ENCODE measurements around the gene SCNN1A. TPM values are rescaled to one million over a fixed set of nuclear protein-coding genes. Genes with fewer than 3 reads are reported as not detected.

Gene SCNN1A
- total RNA-seq, 1 experiment from 2014 or later: 111 TPM

DNA sequence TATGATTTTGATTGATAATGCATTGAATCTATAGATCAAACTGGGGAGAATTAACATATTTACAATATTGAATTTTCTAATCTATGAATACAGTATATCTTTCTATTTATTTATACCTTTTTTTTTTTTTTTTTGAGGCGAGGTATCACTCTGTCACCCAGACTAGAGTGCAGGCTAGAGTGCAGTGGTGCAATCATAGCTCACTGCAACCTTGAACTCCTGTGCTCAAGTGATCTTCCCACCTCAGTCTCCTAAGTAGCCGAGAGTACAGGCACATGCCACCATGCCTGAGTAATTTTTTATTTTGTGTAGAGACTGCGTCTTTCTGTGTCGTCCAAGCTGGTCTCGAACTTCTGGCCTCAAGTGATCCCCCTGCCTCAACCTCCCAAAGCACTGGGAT lies 29.0 kb upstream of the SCNN1A start:
- H3K9ac ChIP-seq (ENCODE audit: extremely low read depth, insufficient read length, low read length): no peak overlapping the region

More for the DNA sequence above, 29.0 kb upstream of the SCNN1A start:
- no peaks in the 10 kb centered on the region for H3K23me2 ChIP-seq (ENCODE audit: insufficient read length, low read depth, low read length, poor library complexity, severe bottlenecking)
- H3T11ph ChIP-seq (ENCODE audit: low read length): no peak overlapping the region
- no peak overlapping the region for H3K56ac ChIP-seq (ENCODE audit: insufficient read length, low read depth, low read length)
- H3K27me3 ChIP-seq (ENCODE audit: insufficient read depth, low read length): no peaks in the 10 kb centered on the region
- no peak overlapping the region for H3K23ac ChIP-seq (ENCODE audit: insufficient read length, low read depth, low read length)
- H2AFZ ChIP-seq (ENCODE audit: low read length): no peak overlapping the region
- no peak overlapping the region for H4K8ac ChIP-seq (replicated peaks; ENCODE audit: insufficient read length, low read depth, low read length)
- no peak overlapping the region for H2BK15ac ChIP-seq (ENCODE audit: low read depth, low read length)
- no peak overlapping the region for H3K14ac ChIP-seq (ENCODE audit: insufficient read depth, low read length)
- H2BK5ac ChIP-seq (ENCODE audit: insufficient read length, low read length): no peak overlapping the region
- H4K20me1 ChIP-seq (ENCODE audit: control insufficient read depth, insufficient read depth, insufficient read length): no peaks in the 10 kb centered on the region
- H3K4me1 ChIP-seq (ENCODE audit: insufficient read depth, low read length): no peaks in the 10 kb centered on the region
- Mint-ChIP-seq H3K36me3 (ENCODE audit: insufficient read depth in 1 of 3, low read depth in 3 of 3) (no peaks in the 10 kb centered on the region), H3K27ac (no peak overlapping the region), H3K27me3 (ENCODE audit: low read depth) (no peaks in the 10 kb centered on the region), H3K9me3 (no peaks in the 10 kb centered on the region; a peak in 1 of 5 replicates), H3K4me1 (peaks cover 0 to 5% of the 10 kb centered on the region in 2 experiments; a peak in 1 of 4 replicates), H3K4me3 (no peak overlapping the region)
- no peak overlapping the region for H3K27ac ChIP-seq (ENCODE audit: insufficient read length, low read depth, low read length)
- no peak overlapping the region for H4K5ac ChIP-seq (ENCODE audit: insufficient read length, low read depth, low read length)
- no peaks in the 10 kb centered on the region for H3K9me3 ChIP-seq (ENCODE audit: control insufficient read depth, low read depth, low read length)
- H3K79me1 ChIP-seq (ENCODE audit: insufficient read depth, low read depth, low read length, poor library complexity, severe bottlenecking): no peaks in the 10 kb centered on the region
- TF ChIP-seq, protein P1, sequence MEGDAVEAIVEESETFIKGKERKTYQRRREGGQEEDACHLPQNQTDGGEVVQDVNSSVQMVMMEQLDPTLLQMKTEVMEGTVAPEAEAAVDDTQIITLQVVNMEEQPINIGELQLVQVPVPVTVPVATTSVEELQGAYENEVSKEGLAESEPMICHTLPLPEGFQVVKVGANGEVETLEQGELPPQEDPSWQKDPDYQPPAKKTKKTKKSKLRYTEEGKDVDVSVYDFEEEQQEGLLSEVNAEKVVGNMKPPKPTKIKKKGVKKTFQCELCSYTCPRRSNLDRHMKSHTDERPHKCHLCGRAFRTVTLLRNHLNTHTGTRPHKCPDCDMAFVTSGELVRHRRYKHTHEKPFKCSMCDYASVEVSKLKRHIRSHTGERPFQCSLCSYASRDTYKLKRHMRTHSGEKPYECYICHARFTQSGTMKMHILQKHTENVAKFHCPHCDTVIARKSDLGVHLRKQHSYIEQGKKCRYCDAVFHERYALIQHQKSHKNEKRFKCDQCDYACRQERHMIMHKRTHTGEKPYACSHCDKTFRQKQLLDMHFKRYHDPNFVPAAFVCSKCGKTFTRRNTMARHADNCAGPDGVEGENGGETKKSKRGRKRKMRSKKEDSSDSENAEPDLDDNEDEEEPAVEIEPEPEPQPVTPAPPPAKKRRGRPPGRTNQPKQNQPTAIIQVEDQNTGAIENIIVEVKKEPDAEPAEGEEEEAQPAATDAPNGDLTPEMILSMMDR (conservative IDR thresholded peaks at IDR 0.05): no peak
- no peak overlapping the region for H3K4ac ChIP-seq (ENCODE audit: low read depth, low read length)
- no peak overlapping the region for H2BK20ac ChIP-seq (ENCODE audit: low read depth, low read length, poor library complexity, severe bottlenecking)
- no peak overlapping the region for H3K4me2 ChIP-seq (ENCODE audit: insufficient read depth, insufficient read length, low read length)
- no peaks in the 10 kb centered on the region for H3K79me2 ChIP-seq (ENCODE audit: insufficient read depth, low read length)
- no peak overlapping the region for H4K91ac ChIP-seq (ENCODE audit: insufficient read length, low read depth, low read length)
- H2BK120ac ChIP-seq (ENCODE audit: low read depth, low read length, poor library complexity, severe bottlenecking): no peak overlapping the region
- DNase-seq: no peak
- no CpG with 5 or more reads among the region's 5 CpGs for WGBS (ENCODE audit: extremely low coverage, insufficient read length, low lambda C conversion rate)
- no peak overlapping the region for H2AK5ac ChIP-seq (ENCODE audit: insufficient read length, low read length)
- no peak overlapping the region for H2BK12ac ChIP-seq (ENCODE audit: insufficient read length, low read depth, low read length)
- H3K18ac ChIP-seq (ENCODE audit: insufficient read length, low read depth, low read length): no peak overlapping the region

Data from H9 (cell line).